GM12878 (cell line): Measurements from ENCODE around the gene PTPRD. TPM values are rescaled to one million over a fixed set of nuclear protein-coding genes. Genes with fewer than 3 reads are reported as not detected.

Source experiments
- ATAC-seq: fragments of 200-7000 bp; cut with Tn5 transposase; 3 replicates; pipeline ENCODE4 v1.9.1; 2020; ENCODE audit warnings: mild to moderate bottlenecking, moderate library complexity
- BruUV-seq: library from RNA; stranded (reverse); fragments of 400-500 nt; replicated peaks from 2 replicates; lab custom pipeline; 2021; lab: Mats Ljungman, UMichigan
- CTCF ChIA-PET: fragments of 300-600 bp; sonication (Branson Sonifier 250); formaldehyde crosslinking; extraction: SDS; loops from one replicate; lab custom pipeline; 2021; ENCODE audit warnings: inconsistent platforms; lab: Yijun Ruan, JAX
- POLR2A ChIA-PET: fragments of 350-600 bp; formaldehyde crosslinking; extraction: SDS; loops from one replicate; lab custom pipeline; 2021; ENCODE audit warnings: inconsistent platforms; lab: Charles Lee
- RAD21 ChIA-PET: fragments of 300-600 bp; sonication (Branson Sonifier 250); formaldehyde crosslinking; loops from one replicate; lab custom pipeline; 2023; ENCODE audit warnings: antibody characterized with exemption; ENCODE audit not compliant: unreplicated experiment; lab: Charles Lee
- SMC1A ChIA-PET: fragments of 300-600 bp; sonication (Branson Sonifier 250); formaldehyde crosslinking; loops from one replicate; lab custom pipeline; 2023; ENCODE audit not compliant: unreplicated experiment, uncharacterized antibody; lab: Charles Lee
- DNase-seq: peaks from one replicate; pipeline ENCODE4 v3.0.0-alpha.2; 2011; ENCODE audit warnings: low read depth, low spot score
- FAIRE-seq: peaks from 3 replicates; lab custom pipeline; 2011; peaks lifted over from hg19 to GRCh38; lab: Jason Lieb, UNC
- H2AFZ ChIP-seq: 2 replicates; pipeline ENCODE4 v1.6.0; 2011; ENCODE audit warnings: low read depth, low read length, control low read depth; ENCODE audit not compliant: control insufficient read depth
- H3K27ac ChIP-seq: 2 replicates; pipeline ENCODE4 v1.5.1; 2011; ENCODE audit warnings: control low read depth; ENCODE audit not compliant: control insufficient read depth, insufficient read depth
- H3K27me3 ChIP-seq, 2 experiments: replicated peaks in 1 of 2; 2 replicates each; pipeline versions ENCODE4 v1.6.0 to v1.6.1; 2011; ENCODE audit warnings: low read length in 1 of 2; ENCODE audit not compliant: control insufficient read depth in 2 of 2, insufficient read depth in 2 of 2
- H3K36me3 ChIP-seq, 2 experiments: 2 replicates each; pipeline ENCODE4 v1.5.1; 2011; ENCODE audit warnings: low read length in 1 of 2; ENCODE audit not compliant: control insufficient read depth in 2 of 2, insufficient read depth in 2 of 2
- H3K4me1 ChIP-seq: 2 replicates; pipeline ENCODE4 v1.6.1; 2011; ENCODE audit warnings: mild to moderate bottlenecking, low read length, moderate library complexity, mixed read lengths; ENCODE audit not compliant: control insufficient read depth, insufficient read depth
- H3K4me2 ChIP-seq: 2 replicates; pipeline ENCODE4 v1.6.0; 2011; ENCODE audit warnings: control low read depth; ENCODE audit not compliant: control insufficient read depth, insufficient read depth
- H3K4me3 ChIP-seq: fragments of 200-600 bp; sonication (generic); 2 replicates; pipeline ENCODE4 v1.5.1; 2016
- H3K79me2 ChIP-seq: 2 replicates; pipeline ENCODE4 v1.6.0; 2011; ENCODE audit warnings: low read length; ENCODE audit not compliant: control insufficient read depth, insufficient read depth
- H3K9ac ChIP-seq: 2 replicates; pipeline ENCODE4 v1.8.0; 2011; ENCODE audit warnings: low read length, control low read depth, mixed read lengths; ENCODE audit not compliant: control insufficient read depth, insufficient read depth
- H3K9me3 ChIP-seq: replicated peaks from 3 replicates; pipeline ENCODE4 v1.5.1; 2011; ENCODE audit warnings: mild to moderate bottlenecking, low read length; ENCODE audit not compliant: control insufficient read depth, insufficient read depth
- H4K20me1 ChIP-seq: 2 replicates; pipeline ENCODE4 v1.6.0; 2011; ENCODE audit not compliant: control insufficient read depth, insufficient read depth
- CTCF ChIP-seq, 3 experiments: IDR thresholded peaks in 2 of 3; conservative IDR thresholded peaks in 1 of 3; 2 replicates each; pipeline ENCODE4 v1.5.1; 2011; ENCODE audit warnings: low read depth in 3 of 3, low read length in 3 of 3, mild to moderate bottlenecking in 3 of 3, control low read depth in 2 of 3, moderate library complexity in 2 of 3, inconsistent platforms in 1 of 3, mixed read lengths in 1 of 3; ENCODE audit not compliant: control insufficient read depth in 2 of 3, insufficient read depth in 1 of 3; ENCODE audit errors: extremely low read depth in 1 of 3
- FOS ChIP-seq: IDR thresholded peaks from 3 replicates; pipeline ENCODE4 v1.6.1; 2011; ENCODE audit warnings: borderline replicate concordance; ENCODE audit not compliant: insufficient read length; ENCODE audit errors: extremely low read depth
- MTA2 ChIP-seq: fragments of 450-650 bp; IDR thresholded peaks from 2 replicates; pipeline ENCODE4 v1.6.1; 2016; ENCODE audit warnings: low read depth, mild to moderate bottlenecking, moderate library complexity
- POLR2AphosphoS2 ChIP-seq: IDR thresholded peaks from 2 replicates; pipeline ENCODE4 v1.6.1; 2011; ENCODE audit warnings: low read depth, mild to moderate bottlenecking, low read length, improper control_type of control experiment, moderate library complexity
- RUNX3 ChIP-seq: IDR thresholded peaks from 2 replicates; pipeline ENCODE4 v1.6.1; 2012; ENCODE audit warnings: low read length, inconsistent platforms
- TARDBP ChIP-seq: IDR thresholded peaks from 2 replicates; pipeline ENCODE4 v1.6.1; 2016; ENCODE audit warnings: borderline replicate concordance
- ZBED1 ChIP-seq: IDR thresholded peaks from 2 replicates; pipeline ENCODE4 v1.6.1; 2016; ENCODE audit warnings: borderline replicate concordance
- ZNF384 ChIP-seq: IDR thresholded peaks from 2 replicates; pipeline ENCODE4 v1.6.1; 2012; ENCODE audit warnings: low read depth, mild to moderate bottlenecking, low read length, improper control_type of control experiment, borderline replicate concordance
- WGBS: methylation state at CpG from one replicate; pipeline ENCODE4 v1.1.6; 2016; ENCODE audit warnings: low lambda C conversion rate; ENCODE audit not compliant: insufficient replicate concordance, insufficient coverage; ENCODE audit errors: missing lambda C conversion rate; 5-methylcytosine and 5-hydroxymethylcytosine counted together
- in situ Hi-C: fragments of 300-500 bp; cut with MboI; formaldehyde crosslinking; loops from 9 replicates; pipeline ENCODE4 v1.14.3; 2018; ENCODE audit warnings: mixed read lengths
- intact Hi-C: fragments of 100-400 bp; cut with micrococcal nuclease; formaldehyde crosslinking; loops from one replicate; pipeline ENCODE4 v1.14.2; 2022; ENCODE audit not compliant: unreplicated experiment
- polyA plus RNA-seq, 11 experiments: library from polyadenylated mRNA; depleted of rRNA in 4 of 11; unstranded in 6 of 11; stranded (reverse) in 5 of 11; fragments of >200 nt; fragmentation: Nextera tagmentation in 4 of 11; fragmentation: Illumina TruSeq in 1 of 11; extraction: Ambion mirVana in 4 of 11; extraction: Trizol in 1 of 11; gene quantifications; 1 replicate in 1 of 11; 2 replicates in 10 of 11; pipeline versions ENCODE4 v1.2.1 to v1.2.3, GENCODE V29; 2011 to 2016; ENCODE audit warnings: inconsistent platforms in 2 of 11, missing spikeins in 2 of 11, low read depth in 1 of 11
- total RNA-seq, 4 experiments: library from RNA; depleted of rRNA in 3 of 4; stranded (reverse); fragments of >200 nt in 3 of 4; fragmentation: Illumina TruSeq in 1 of 4; extraction: Trizol in 1 of 4; gene quantifications; 2 replicates each; pipeline versions ENCODE4 v1.2.1 to v1.2.3, GENCODE V29; 2013 to 2021
- TF ChIP-seq, protein P1 (sequence below): IDR thresholded peaks from 2 replicates; pipeline ENCODE4 v1.6.1; 2012; ENCODE audit warnings: low read depth, low read length, improper control_type of control experiment
- TF ChIP-seq, protein P2 (sequence below): IDR thresholded peaks from 2 replicates; pipeline ENCODE4 v1.6.1; 2011; ENCODE audit warnings: borderline replicate concordance, low read depth, mild to moderate bottlenecking, moderate library complexity, low read length; ENCODE audit not compliant: insufficient read depth, poor library complexity, severe bottlenecking
- TF ChIP-seq, protein P3 (sequence below): fragments of 450-650 bp; IDR thresholded peaks from 2 replicates; pipeline ENCODE4 v1.6.1; 2016; ENCODE audit warnings: mild to moderate bottlenecking, moderate library complexity, borderline replicate concordance

Gene PTPRD
- total and polyA plus RNA-seq, 10 of the 15 experiments (the other 5 are each of a cell fraction or from before 2014, with no cell fraction given) = under 0.01 to 0.05 (median 0.01) TPM; not detected in 7

GRCh38 chr9:8434621-8435020, 2178.2 kb downstream of the PTPRD start (continued):
- TF ChIP-seq FOS (no peak), ZNF384 (no peak), RUNX3 (no peak), CTCF (IDR thresholded peaks at IDR 0.05 in 2 of 3, conservative IDR thresholded peaks at IDR 0.05 in 1 of 3; ENCODE audit: control insufficient read depth in 2 of 3, extremely low read depth in 1 of 3, insufficient read depth in 1 of 3, low read depth in 3 of 3, low read length in 3 of 3) (no peak), ZBED1 (no peak), POLR2AphosphoS2 (no peak)
- TF ChIP-seq, protein P1, sequence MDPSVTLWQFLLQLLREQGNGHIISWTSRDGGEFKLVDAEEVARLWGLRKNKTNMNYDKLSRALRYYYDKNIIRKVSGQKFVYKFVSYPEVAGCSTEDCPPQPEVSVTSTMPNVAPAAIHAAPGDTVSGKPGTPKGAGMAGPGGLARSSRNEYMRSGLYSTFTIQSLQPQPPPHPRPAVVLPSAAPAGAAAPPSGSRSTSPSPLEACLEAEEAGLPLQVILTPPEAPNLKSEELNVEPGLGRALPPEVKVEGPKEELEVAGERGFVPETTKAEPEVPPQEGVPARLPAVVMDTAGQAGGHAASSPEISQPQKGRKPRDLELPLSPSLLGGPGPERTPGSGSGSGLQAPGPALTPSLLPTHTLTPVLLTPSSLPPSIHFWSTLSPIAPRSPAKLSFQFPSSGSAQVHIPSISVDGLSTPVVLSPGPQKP = no peak
- TF ChIP-seq, protein P2, sequence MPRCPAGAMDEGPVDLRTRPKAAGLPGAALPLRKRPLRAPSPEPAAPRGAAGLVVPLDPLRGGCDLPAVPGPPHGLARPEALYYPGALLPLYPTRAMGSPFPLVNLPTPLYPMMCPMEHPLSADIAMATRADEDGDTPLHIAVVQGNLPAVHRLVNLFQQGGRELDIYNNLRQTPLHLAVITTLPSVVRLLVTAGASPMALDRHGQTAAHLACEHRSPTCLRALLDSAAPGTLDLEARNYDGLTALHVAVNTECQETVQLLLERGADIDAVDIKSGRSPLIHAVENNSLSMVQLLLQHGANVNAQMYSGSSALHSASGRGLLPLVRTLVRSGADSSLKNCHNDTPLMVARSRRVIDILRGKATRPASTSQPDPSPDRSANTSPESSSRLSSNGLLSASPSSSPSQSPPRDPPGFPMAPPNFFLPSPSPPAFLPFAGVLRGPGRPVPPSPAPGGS = no peak

GRCh38 chr9:8432224-8432623, 2180.6 kb downstream of the PTPRD start:
- Histone ChIP-seq H3K9ac (no peak overlapping the region), H3K27me3 (no peaks in the 10 kb centered on the region), H3K9me3 (no peaks in the 10 kb centered on the region), H3K4me3 (no peak overlapping the region), H3K4me2 (no peak overlapping the region), H3K4me1 (no peaks in the 10 kb centered on the region), H4K20me1 (no peaks in the 10 kb centered on the region), H3K36me3 (no peaks in the 10 kb centered on the region), H2AFZ (no peak overlapping the region), H3K27ac (no peak overlapping the region), H3K79me2 (no peaks in the 10 kb centered on the region)
- DNase-seq = no peak
- ChIA-PET CTCF (no interaction called here), SMC1A (no interaction called here), POLR2A (no interaction called here), RAD21 (no interaction called here)
- BruUV-seq = no TSS peak
- ATAC-seq = no peak
- in situ Hi-C loops (no loop called here), intact Hi-C loops (no loop called here)
- WGBS = 0% methylated on average over 4 of the region's 4 CpGs
- no peak for FAIRE-seq
- TF ChIP-seq MTA2 (no peak), TARDBP (no peak)
- TF ChIP-seq, protein P3, sequence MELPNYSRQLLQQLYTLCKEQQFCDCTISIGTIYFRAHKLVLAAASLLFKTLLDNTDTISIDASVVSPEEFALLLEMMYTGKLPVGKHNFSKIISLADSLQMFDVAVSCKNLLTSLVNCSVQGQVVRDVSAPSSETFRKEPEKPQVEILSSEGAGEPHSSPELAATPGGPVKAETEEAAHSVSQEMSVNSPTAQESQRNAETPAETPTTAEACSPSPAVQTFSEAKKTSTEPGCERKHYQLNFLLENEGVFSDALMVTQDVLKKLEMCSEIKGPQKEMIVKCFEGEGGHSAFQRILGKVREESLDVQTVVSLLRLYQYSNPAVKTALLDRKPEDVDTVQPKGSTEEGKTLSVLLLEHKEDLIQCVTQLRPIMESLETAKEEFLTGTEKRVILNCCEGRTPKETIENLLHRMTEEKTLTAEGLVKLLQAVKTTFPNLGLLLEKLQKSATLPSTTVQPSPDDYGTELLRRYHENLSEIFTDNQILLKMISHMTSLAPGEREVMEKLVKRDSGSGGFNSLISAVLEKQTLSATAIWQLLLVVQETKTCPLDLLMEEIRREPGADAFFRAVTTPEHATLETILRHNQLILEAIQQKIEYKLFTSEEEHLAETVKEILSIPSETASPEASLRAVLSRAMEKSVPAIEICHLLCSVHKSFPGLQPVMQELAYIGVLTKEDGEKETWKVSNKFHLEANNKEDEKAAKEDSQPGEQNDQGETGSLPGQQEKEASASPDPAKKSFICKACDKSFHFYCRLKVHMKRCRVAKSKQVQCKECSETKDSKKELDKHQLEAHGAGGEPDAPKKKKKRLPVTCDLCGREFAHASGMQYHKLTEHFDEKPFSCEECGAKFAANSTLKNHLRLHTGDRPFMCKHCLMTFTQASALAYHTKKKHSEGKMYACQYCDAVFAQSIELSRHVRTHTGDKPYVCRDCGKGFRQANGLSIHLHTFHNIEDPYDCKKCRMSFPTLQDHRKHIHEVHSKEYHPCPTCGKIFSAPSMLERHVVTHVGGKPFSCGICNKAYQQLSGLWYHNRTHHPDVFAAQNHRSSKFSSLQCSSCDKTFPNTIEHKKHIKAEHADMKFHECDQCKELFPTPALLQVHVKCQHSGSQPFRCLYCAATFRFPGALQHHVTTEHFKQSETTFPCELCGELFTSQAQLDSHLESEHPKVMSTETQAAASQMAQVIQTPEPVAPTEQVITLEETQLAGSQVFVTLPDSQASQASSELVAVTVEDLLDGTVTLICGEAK = no peak
